Gastroesophageal sphincter (tissue), 4 donors: ENCODE results near the gene FAM13A. TPM values are rescaled to one million over a fixed set of nuclear protein-coding genes. Genes with fewer than 3 reads are reported as not detected.

Experiments used
- ATAC-seq: fragments of 150-250 bp; one replicate; pipeline ENCODE4 v1.9.1; 2016; ENCODE audit warnings: mild to moderate bottlenecking, moderate library complexity
- H3K27ac ChIP-seq, 4 donors: fragments of 200-600 bp; sonication (generic) in 3 of 4; 1 replicate in 3 of 4; 2 replicates in 1 of 4; pipeline ENCODE4 v1.5.1; 2016 to 2019
- H3K27me3 ChIP-seq: fragments of 200-600 bp; sonication (generic); one replicate; pipeline ENCODE4 v1.5.1; 2019
- H3K36me3 ChIP-seq, 2 donors: fragments of 200-600 bp; sonication (generic); one replicate each; pipeline ENCODE4 v1.5.1; 2019; ENCODE audit warnings: control low read depth in 1 of 2
- H3K4me1 ChIP-seq, 3 donors: fragments of 200-600 bp; sonication (generic); 1 replicate in 2 of 3; 2 replicates in 1 of 3; pipeline ENCODE4 v1.5.1; 2016 to 2019; ENCODE audit warnings: control low read depth in 2 of 3
- H3K4me3 ChIP-seq, 2 donors: fragments of 200-600 bp; sonication (generic); one replicate each; pipeline ENCODE4 v1.5.1; 2019; ENCODE audit warnings: mild to moderate bottlenecking in 1 of 2, moderate library complexity in 1 of 2
- H3K9me3 ChIP-seq, 3 donors: fragments of 200-600 bp; sonication (generic); one replicate each; pipeline ENCODE4 v1.5.1; 2017 to 2019; ENCODE audit warnings: control low read depth in 2 of 3
- EP300 ChIP-seq: sonication (generic); formaldehyde crosslinking; IDR thresholded peaks from one replicate; pipeline ENCODE4 v1.6.1; 2017; ENCODE audit warnings: antibody characterized with exemption, mild to moderate bottlenecking
- POLR2A ChIP-seq, 2 donors: fragments of 450-650 bp; IDR thresholded peaks; one replicate each; pipeline ENCODE4 v1.6.1; 2017; ENCODE audit warnings: antibody characterized with exemption in 2 of 2, mild to moderate bottlenecking in 2 of 2, moderate library complexity in 1 of 2
- POLR2AphosphoS5 ChIP-seq: sonication (generic); formaldehyde crosslinking; IDR thresholded peaks from one replicate; pipeline ENCODE4 v1.6.1; 2017; ENCODE audit warnings: antibody characterized with exemption
- WGBS, 2 donors: methylation state at CpG; one replicate each; pipeline ENCODE4 v1.1.5; 2018; ENCODE audit warnings: low coverage in 1 of 2; 5-methylcytosine and 5-hydroxymethylcytosine counted together
- total RNA-seq, 4 donors: library from RNA; depleted of rRNA; stranded (reverse); fragments of >200 nt; gene quantifications; one replicate each; pipeline ENCODE4 v1.1.0, GENCODE V29; 2016
- TF ChIP-seq, protein P1 (sequence below), 4 experiments: fragments of 200-600 bp in 2 of 4; fragments of 450-650 bp in 2 of 4; sonication (generic) in 1 of 4; IDR thresholded peaks; one replicate each; pipeline ENCODE4 v1.5.1; 2017 to 2019; ENCODE audit warnings: antibody characterized with exemption in 4 of 4, mild to moderate bottlenecking in 2 of 4, moderate library complexity in 2 of 4

The FAM13A gene
- total RNA-seq, 4 donors from 2014 or later, result 22.8 to 46.9 (median 35.2) TPM

DNA sequence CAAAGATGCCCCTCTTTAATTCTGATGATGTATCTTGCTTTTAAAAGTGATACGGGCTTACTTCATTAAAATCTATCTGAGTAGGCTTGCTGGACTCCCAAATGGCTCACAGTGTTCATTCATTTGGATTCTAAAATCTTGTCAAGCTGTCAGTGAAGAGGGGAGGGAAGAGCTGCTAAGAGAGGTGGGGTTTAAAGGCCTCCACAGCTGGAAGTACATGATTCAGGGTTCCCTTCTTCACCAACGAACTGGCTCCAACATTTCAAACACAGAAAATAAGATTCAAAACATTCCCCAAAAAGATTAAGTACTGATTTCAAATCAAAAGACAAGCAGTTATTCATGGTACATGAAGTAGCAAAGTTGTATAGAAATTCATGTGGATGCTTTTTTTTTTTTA, 226.4 kb downstream of the FAM13A start:
- H3K4me1 ChIP-seq, result peaks cover 0 to 20% (median 0%) of the 10 kb centered on the region in 3 donors
- TF ChIP-seq POLR2A (IDR thresholded peaks at IDR 0.05) (no peak), POLR2AphosphoS5 (no peak), EP300 (no peak)
- TF ChIP-seq, protein P1, sequence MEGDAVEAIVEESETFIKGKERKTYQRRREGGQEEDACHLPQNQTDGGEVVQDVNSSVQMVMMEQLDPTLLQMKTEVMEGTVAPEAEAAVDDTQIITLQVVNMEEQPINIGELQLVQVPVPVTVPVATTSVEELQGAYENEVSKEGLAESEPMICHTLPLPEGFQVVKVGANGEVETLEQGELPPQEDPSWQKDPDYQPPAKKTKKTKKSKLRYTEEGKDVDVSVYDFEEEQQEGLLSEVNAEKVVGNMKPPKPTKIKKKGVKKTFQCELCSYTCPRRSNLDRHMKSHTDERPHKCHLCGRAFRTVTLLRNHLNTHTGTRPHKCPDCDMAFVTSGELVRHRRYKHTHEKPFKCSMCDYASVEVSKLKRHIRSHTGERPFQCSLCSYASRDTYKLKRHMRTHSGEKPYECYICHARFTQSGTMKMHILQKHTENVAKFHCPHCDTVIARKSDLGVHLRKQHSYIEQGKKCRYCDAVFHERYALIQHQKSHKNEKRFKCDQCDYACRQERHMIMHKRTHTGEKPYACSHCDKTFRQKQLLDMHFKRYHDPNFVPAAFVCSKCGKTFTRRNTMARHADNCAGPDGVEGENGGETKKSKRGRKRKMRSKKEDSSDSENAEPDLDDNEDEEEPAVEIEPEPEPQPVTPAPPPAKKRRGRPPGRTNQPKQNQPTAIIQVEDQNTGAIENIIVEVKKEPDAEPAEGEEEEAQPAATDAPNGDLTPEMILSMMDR (IDR thresholded peaks at IDR 0.05), result no peak
- no peak overlapping the region for H3K4me3 ChIP-seq
- no peak overlapping the region for H3K27ac ChIP-seq
- H3K36me3 ChIP-seq, result no peaks in the 10 kb centered on the region
- no peaks in the 10 kb centered on the region for H3K9me3 ChIP-seq
- ATAC-seq, result no peak
- H3K27me3 ChIP-seq, result no peaks in the 10 kb centered on the region
- WGBS, 2 donors, result 32 to 57% methylated on average over 2 of the region's 2 CpGs

DNA sequence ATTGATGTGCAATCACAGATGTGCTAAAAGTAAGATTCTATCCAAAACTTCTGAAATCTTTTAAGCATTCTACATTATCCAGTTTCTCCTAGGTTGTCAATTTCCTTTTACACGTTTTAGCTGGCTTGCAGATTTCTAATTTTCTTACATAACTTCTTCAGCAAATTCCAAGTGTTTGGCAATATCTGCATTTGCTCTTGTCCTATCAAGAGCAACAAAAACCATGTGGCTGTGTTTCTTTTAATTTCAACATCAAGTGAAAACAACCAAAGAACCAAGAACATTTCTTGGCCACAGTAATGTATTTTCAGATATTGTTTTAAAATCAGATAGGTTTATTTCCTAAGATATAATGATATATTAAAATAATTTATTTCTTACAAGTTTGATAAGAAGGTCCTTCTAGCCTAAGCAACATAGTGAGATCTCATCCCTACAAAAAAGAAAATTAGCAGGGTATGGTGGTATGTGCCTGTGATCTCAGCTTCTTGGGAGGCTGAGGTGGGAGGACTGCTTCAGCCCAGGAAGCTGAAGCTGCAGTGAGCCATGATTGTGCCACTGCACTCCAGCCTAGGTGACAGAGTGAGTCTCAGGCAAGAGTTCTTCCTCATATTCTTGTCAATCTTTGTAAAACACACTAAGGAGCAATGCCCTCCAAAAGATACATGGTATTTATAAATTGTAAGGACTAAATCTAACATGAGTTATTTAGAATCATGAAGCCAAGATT, 228.0 kb downstream of the FAM13A start:
- TF ChIP-seq, protein P1 (IDR thresholded peaks at IDR 0.05), result no peak
- no peak for TF ChIP-seq POLR2A (IDR thresholded peaks at IDR 0.05)
- TF ChIP-seq POLR2AphosphoS5, result no peak
- no peak for TF ChIP-seq EP300
- H3K36me3 ChIP-seq, result no peaks in the 10 kb centered on the region
- H3K9me3 ChIP-seq, result no peaks in the 10 kb centered on the region
- WGBS, 2 donors, result 0 to 38% methylated on average over 1 of the region's 1 CpG
- H3K4me1 ChIP-seq, result peaks cover 0 to 24% (median 0%) of the 10 kb centered on the region in 3 donors
- ATAC-seq, result peak; percentile 66
- peak overlapping the region in 1 of 4 donors; percentile 28 for H3K27ac ChIP-seq
- H3K27me3 ChIP-seq, result no peaks in the 10 kb centered on the region
- no peak overlapping the region for H3K4me3 ChIP-seq

DNA sequence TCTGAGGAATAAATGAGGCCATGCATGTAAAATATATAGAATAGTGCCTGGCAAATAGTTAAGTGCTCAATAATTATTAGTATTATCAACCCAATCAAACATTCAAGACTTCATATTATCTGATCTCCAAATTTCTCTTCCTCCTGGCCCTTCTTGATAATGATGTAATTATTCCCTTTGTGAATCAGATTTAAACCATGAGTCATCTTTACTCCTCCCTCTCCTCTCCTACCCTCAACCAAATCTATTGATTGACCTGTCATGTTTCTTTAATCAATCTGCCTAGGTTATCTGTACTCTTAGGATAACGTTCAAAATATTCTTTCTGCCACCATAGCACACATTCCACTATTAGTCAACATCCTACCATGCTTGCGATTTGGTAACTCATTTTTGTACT, 229.5 kb downstream of the FAM13A start:
- TF ChIP-seq, protein P1 (IDR thresholded peaks at IDR 0.05), result no peak
- TF ChIP-seq EP300 (no peak), POLR2AphosphoS5 (no peak), POLR2A (IDR thresholded peaks at IDR 0.05) (no peak)
- Histone ChIP-seq H3K36me3 (no peaks in the 10 kb centered on the region), H3K9me3 (no peaks in the 10 kb centered on the region), H3K4me1 (peaks cover 0 to 28% (median under 1%) of the 10 kb centered on the region in 3 donors), H3K27ac (no peak overlapping the region), H3K4me3 (no peak overlapping the region), H3K27me3 (no peaks in the 10 kb centered on the region)
- WGBS, 2 donors, result 84 to 89% methylated on average over 2 of the region's 2 CpGs
- ATAC-seq, result no peak

GRCh38 chr4:88826771-88827170, 230.2 kb downstream of the FAM13A start:
- Histone ChIP-seq H3K27ac (no peak overlapping the region), H3K9me3 (no peaks in the 10 kb centered on the region), H3K36me3 (no peaks in the 10 kb centered on the region), H3K4me1 (peaks cover 0 to 34% (median 4%) of the 10 kb centered on the region in 3 donors), H3K4me3 (no peak overlapping the region), H3K27me3 (no peaks in the 10 kb centered on the region)
- ATAC-seq, result no peak
- TF ChIP-seq POLR2A (IDR thresholded peaks at IDR 0.05) (no peak), POLR2AphosphoS5 (no peak), EP300 (no peak)
- TF ChIP-seq, protein P1 (IDR thresholded peaks at IDR 0.05), result no peak
- 92 to 94% methylated on average over 2 of the region's 2 CpGs for WGBS, 2 donors

DNA sequence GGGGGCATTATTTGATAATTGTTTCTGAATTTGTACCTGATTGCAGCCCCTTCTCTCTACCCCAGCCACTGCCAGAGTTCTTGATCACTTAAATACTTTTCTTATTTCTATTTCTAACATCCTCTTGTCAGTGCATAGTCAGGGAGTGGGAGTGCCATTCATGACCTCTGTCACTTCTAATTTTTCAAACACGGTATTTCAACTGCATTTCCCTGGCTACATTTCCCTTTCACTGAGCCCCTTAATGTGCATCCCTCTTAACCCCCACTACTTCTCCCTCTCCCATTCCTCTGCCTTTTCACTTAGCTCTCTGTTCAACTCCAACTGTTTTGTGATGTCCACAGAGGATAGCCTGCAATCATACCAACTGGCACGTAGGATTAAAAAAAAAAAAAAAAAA, 231.1 kb downstream of the FAM13A start:
- TF ChIP-seq EP300 (no peak), POLR2A (IDR thresholded peaks at IDR 0.05) (no peak), POLR2AphosphoS5 (no peak)
- TF ChIP-seq, protein P1 (IDR thresholded peaks at IDR 0.05), result no peak
- ATAC-seq, result no peak
- H3K4me1 ChIP-seq, result peaks cover 1 to 43% (median 4%) of the 10 kb centered on the region in 3 donors
- WGBS, 2 donors, result 50 to 77% methylated on average over 2 of the region's 2 CpGs
- no peaks in the 10 kb centered on the region for H3K9me3 ChIP-seq
- H3K4me3 ChIP-seq, result no peak overlapping the region
- no peaks in the 10 kb centered on the region for H3K27me3 ChIP-seq
- no peaks in the 10 kb centered on the region for H3K36me3 ChIP-seq
- no peak overlapping the region for H3K27ac ChIP-seq
